Fibroblast of skin of abdomen (primary cell): Measurements from ENCODE around the gene IFNA2. TPM values are rescaled to one million over a fixed set of nuclear protein-coding genes. Genes with fewer than 3 reads are reported as not detected.
"Not testable (repeated sequence)": the region's sequence is repeated elsewhere in the genome, so short reads cannot be mapped to it uniquely, and the experiment has no call there.

Experiments used
- DNase-seq: peaks from one replicate; pipeline ENCODE4 v3.0.0-alpha.2; 2013
- polyA plus RNA-seq, 2 experiments: library from polyadenylated mRNA; unstranded; fragments of 120-200 nt; gene quantifications; one replicate each; pipeline ENCODE4 v1.2.1, GENCODE V29; 2013; ENCODE audit not compliant: insufficient read length in 2 of 2

The IFNA2 gene
- not detected for polyA plus RNA-seq (2013, experiment 1 of 2; ENCODE audit: insufficient read length)
- polyA plus RNA-seq (2013, experiment 2 of 2; ENCODE audit: insufficient read length): not detected

GRCh38 chr9:21385131-21385670 lies at the start of gene IFNA2:
IFNA2 (minus strand) TSS chr9:21385398; CDS start chr9:21385329, 69 bp downstream.
- no peak for DNase-seq

GRCh38 chr9:21435015-21435383 lies 49.8 kb upstream of the IFNA2 start:
- DNase-seq: not testable (repeated sequence)

DNA sequence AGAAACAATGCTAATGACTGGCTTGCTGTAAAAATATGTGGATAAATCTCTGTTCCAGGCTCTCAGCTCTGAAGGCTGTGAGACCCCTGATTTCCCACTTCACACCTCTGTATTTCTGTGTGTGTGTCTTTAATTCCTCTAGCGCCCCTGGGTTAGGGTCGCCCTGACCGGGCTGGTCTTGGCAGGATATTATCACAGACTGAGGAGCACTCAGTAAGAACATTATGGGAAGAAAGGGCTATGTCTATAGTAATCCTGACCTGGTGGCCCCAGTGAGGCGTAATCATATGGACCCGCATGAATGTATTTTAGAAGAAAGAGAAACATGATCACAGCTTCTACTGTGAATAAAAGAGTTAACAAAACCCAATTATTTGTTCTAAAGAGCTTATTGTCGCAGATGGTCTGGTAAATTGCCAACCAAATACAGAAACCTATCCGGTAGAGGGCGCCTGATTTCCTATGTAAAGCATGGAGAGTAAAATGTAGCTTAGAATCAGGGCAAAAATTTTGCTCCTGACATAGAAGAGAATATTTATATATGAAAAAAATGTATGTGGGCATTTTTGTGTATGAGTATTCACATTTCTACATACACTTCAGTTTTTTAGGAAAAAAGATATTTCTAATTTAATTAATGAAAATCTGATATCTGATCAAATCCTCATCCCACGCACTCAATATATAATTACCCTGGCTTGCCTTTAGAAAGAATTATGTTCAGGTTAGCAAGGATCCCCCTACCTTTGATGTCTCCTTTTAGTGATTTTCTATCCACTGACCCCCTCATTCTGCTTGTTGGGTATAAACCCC lies 49.2 kb upstream of the IFNA2 start:
- peak; percentile 68 for DNase-seq

GRCh38 chr9:21432672-21433425 lies 47.7 kb upstream of the IFNA2 start:
- DNase-seq: no peak

GRCh38 chr9:21429191-21429590 lies 44.0 kb upstream of the IFNA2 start:
- DNase-seq: no peak

DNA sequence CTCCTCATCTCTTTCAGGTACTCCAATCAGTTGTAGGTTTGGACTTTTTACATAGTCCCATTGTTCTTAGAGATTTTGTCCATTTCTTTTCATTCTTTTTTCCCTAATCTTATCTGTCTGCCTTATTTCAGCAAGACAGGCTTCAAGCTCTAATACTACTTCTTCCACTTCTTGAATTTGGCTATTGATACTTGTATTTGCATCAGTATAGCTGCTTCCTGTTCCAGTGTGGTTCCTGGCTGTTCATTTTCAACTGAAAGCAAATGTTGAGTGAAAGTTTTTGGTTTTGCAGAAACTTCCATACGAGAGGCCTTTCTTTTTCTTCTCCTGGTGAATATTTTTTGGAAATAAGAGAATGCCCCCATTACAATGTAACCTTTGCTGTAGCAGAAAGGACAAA lies 43.0 kb upstream of the IFNA2 start:
- DNase-seq: no peak

DNA sequence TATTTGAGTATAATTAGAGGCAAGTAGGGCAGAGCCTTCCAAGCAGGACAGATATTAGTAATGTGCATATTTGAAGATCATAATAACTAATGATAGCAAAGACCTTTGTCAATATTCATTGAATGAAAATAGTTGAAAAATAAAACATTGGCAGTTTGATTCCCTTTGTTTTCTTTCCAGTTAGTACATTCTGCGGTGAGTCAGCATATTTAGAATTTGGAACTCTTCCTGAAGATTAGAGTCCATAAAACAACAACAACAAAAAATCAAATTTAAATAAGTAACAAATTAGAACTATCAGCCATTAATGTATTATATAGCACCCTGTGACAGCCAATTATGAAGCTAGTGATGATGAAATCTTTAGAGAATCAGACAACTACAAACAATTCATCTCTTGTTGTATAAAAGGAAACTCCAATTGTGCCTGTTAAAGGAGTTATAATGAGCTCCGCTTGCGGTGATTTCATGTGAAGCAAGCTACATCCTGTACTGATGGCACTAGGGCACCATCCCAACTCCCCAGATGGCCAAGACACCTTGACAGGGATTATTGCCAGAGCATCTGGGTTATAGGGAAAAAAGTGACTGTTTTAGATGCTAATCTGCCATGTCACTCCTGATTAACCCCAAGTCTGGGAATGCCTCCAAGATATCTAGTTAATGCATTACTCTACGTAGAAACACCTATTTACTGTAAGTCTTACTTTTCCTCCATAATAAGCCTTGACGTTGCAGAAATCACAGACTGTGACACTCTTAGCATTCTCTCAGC lies 30.5 kb upstream of the IFNA2 start:
- DNase-seq: peak; percentile 28

GRCh38 chr9:21414220-21414940 lies 29.2 kb upstream of the IFNA2 start:
- DNase-seq: no peak

DNA sequence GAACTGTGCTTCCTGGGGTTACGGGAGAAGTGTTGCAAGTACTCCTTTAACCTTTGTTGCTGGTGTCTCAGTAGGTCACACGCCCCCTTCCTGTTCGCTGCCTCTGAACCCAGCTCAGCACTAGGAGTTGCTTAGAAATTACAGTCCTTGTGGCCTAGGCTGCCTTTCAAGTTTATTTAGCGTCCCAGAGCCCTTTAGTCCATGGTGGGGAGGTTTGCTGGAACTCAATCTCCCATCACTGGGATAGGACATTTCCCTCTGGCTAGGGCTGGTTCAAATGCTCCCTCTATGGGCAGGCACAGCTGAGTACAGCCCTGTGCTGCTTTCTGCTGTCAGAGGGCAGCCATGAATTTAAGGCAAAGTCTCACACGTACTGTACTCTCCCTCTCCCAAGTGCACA lies 28.4 kb upstream of the IFNA2 start:
- DNase-seq: no peak

GRCh38 chr9:21413151-21413550 lies 28.0 kb upstream of the IFNA2 start:
- DNase-seq: no peak

DNA sequence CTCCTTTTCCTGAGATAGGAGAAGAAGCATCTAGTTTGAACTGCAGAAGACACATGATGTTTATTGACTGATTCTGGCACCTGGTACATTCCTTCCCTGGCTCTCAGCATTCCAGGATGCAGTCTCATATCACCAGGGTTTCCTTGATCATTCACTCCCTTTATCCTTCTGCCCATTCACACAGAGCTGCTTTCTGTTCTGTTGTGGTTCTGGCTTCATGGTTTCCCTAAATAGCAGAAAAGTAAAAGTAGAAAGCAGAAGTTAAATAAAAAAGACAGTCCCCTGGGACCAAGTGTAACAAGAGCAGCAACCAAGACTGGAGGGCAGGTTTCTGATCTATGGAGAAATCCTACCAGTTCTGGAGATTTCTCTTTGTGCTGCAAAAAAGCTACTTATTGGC lies 26.9 kb upstream of the IFNA2 start:
- no peak for DNase-seq

- DNase-seq: no peak
Observed at GRCh38 chr9:21408817-21409216, 23.6 kb upstream of the IFNA2 start, which contains the start of gene IFNA8. IFNA8 (plus strand) TSS chr9:21409117; CDS start chr9:21409177, 60 bp downstream.

- DNase-seq: no peak
Observed at GRCh38 chr9:21404146-21404545, 18.9 kb upstream of the IFNA2 start.

DNA sequence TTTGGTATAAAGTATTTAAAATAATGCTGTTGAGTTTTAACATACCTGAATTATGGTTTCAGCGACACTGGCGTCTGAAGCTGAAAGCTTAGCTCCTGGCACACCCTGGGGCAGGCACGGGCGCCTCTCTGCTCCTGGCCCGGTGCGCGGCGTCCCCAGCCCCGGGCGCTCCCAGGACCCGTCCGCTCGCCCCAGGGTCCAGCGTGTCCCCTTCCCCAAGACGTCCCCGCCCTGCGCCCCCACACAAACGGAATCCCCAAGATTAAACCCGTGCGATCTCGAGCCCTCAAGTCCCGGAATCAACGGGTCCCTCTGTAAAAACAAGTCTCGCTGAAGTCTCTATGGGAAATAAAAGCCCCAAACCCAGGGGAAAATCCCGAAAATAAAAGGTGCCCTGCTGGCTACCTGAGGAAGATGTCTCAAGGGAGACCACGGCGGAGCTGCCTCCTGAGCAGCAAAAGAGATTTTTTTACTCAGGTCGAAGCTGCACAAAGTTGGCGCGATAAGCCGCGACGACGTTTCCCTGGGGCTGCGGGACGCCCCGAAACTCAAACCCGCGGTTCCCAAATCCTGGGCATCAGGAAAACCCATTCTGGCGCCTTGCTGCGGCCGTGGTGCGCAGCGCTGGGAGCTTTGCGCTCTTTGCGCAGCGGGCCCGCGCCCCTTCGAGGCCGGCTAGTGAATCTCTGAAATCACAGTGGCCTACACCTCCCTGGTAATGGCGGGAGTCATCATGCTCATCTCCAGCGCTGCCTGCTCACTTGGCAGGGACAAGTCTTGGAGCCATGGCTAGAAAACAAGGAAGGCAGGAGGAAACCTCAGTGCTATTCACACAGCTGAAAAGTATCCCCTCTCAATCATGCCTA lies 17.4 kb upstream of the IFNA2 start:
- peak; percentile 14 for DNase-seq

GRCh38 chr9:21399956-21400355 lies 14.8 kb upstream of the IFNA2 start:
- DNase-seq: no peak

DNA sequence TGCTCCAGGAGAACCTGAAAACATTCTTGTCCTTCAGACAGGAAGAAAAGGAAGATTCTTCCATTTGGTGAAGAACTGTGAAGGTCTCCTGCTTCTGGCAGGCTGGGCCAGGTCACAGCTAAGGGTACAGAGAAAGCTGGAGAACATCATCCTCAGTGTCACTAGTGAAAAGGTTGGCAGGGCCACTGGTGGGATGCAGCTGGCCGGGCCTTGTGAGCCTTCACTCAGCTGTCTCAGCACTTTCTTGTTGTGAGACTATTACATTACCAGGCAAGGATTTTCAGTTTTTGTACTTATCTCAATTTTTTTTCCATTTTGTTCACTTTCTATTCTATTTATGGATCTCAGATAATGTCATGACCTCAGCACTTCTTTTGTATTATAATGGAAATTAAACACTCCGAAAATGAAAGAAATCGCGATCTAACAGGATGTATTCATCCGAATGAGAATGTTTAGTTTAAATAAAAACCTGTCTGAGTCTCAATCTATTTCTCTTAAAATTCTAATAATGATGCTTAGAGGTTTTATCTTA lies 13.8 kb upstream of the IFNA2 start:
- no peak for DNase-seq

DNA sequence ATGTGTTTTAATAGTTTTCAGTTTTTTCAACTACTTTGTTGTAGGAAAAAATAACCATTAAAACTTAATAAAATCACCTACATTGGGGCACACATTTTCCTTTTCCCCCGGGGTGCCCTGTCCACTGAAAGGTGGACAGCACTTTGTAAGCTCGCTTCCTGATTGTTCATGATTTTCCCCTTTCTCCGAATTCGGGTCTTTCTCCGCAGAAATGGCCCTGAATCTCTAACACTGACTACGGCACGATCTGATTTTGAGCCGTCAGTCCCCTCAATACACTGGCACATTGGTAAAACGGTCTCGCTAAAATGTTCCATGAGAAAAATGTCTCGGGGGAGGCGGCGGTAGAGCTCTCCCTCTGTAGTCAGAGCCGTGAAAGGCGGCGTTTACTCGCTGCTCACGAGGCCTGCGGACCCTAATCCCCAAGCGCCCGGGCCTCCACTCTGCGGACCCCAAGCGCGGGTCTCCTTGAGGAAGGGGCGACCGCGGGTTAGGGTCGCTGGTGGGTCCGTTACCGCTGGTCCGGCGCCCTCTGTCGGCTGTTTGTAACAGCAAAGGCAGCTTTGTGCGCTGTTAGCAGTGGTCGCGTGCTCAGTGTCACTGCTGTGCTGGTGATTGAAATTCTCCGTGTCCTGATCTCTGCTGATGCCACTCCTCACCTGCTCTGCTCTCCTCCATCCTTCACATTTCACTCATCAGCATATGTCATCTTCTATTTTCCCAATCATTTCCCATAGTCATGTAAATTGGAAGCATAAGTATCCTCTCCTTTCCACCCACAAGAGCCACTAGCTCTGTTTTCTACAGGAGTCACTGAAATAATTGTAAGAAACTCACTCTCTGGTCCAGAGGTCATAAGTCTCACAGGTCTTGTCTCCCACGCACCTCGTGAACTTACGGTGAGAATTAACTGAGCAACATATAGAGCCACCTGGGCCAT lies 10.8 kb upstream of the IFNA2 start:
- DNase-seq: peak; percentile 20

GRCh38 chr9:21392270-21392669 lies 7.1 kb upstream of the IFNA2 start:
- DNase-seq: peak; percentile 3

GRCh38 chr9:21383627-21384026 lies 1.6 kb downstream of the IFNA2 start:
- no peak for DNase-seq
